MM.1S (cell line): ENCODE results near the gene COBL.

Experiments used
- DNase-seq: peaks from one replicate; pipeline ENCODE4 v3.0.0-alpha.2; 2015
- H2AFZ ChIP-seq: fragments of 300-600 bp; sonication (generic); 2 replicates; pipeline ENCODE4 v1.6.0; 2016; ENCODE audit warnings: antibody characterized with exemption, low read length
- H3F3A ChIP-seq: fragments of 300-600 bp; sonication (generic); 2 replicates; pipeline ENCODE4 v1.6.1; 2016; ENCODE audit warnings: mild to moderate bottlenecking, antibody characterized with exemption, low read length, moderate library complexity, mixed read lengths; ENCODE audit not compliant: insufficient read depth
- H3K27ac ChIP-seq: fragments of 300-600 bp; sonication (generic); 2 replicates; pipeline ENCODE4 v1.5.1; 2016; ENCODE audit warnings: mild to moderate bottlenecking, low read length
- H3K27me3 ChIP-seq: fragments of 300-600 bp; sonication (generic); replicated peaks from 2 replicates; pipeline ENCODE4 v1.6.0; 2016; ENCODE audit warnings: low read length; ENCODE audit not compliant: insufficient read depth
- H3K36me3 ChIP-seq: fragments of 300-600 bp; sonication (generic); replicated peaks from 2 replicates; pipeline ENCODE4 v1.6.1; 2016; ENCODE audit warnings: mild to moderate bottlenecking, low read length, mixed read lengths; ENCODE audit not compliant: insufficient read depth
- H3K4me1 ChIP-seq: fragments of 300-600 bp; sonication (generic); 2 replicates; pipeline ENCODE4 v1.6.1; 2016; ENCODE audit warnings: low read length, mixed read lengths
- H3K4me2 ChIP-seq: fragments of 300-600 bp; sonication (generic); 2 replicates; pipeline ENCODE4 v1.6.0; 2016; ENCODE audit warnings: low read depth, low read length
- H3K4me3 ChIP-seq: fragments of 300-600 bp; sonication (generic); 2 replicates; pipeline ENCODE4 v1.5.1; 2016; ENCODE audit warnings: low read length, mixed read lengths
- H3K79me2 ChIP-seq: fragments of 300-600 bp; sonication (generic); 2 replicates; pipeline ENCODE4 v1.6.1; 2016; ENCODE audit warnings: mixed run types, low read length, mixed read lengths
- H3K9ac ChIP-seq: fragments of 300-600 bp; sonication (generic); 2 replicates; pipeline ENCODE4 v1.6.1; 2016; ENCODE audit warnings: low read length, mixed read lengths
- H3K9me2 ChIP-seq: fragments of 300-600 bp; sonication (generic); replicated peaks from 2 replicates; pipeline ENCODE4 v1.6.1; 2016; ENCODE audit warnings: mild to moderate bottlenecking, low read length, mixed read lengths; ENCODE audit not compliant: insufficient read depth
- H3K9me3 ChIP-seq: fragments of 300-600 bp; sonication (generic); replicated peaks from 2 replicates; pipeline ENCODE4 v1.6.1; 2016; ENCODE audit warnings: mild to moderate bottlenecking, low read length, mixed read lengths; ENCODE audit not compliant: insufficient read depth
- H4K20me1 ChIP-seq: fragments of 300-600 bp; sonication (generic); 2 replicates; pipeline ENCODE4 v1.6.1; 2016; ENCODE audit warnings: mild to moderate bottlenecking, low read length, moderate library complexity, mixed read lengths; ENCODE audit not compliant: insufficient read depth
- CTCF ChIP-seq: fragments of 300-600 bp; sonication (generic); IDR thresholded peaks from 2 replicates; pipeline ENCODE4 v1.5.1; 2016; ENCODE audit warnings: antibody characterized with exemption, low read length, mixed read lengths
- EZH2 ChIP-seq: fragments of 300-600 bp; sonication (generic); optimal IDR thresholded peaks from 2 replicates; pipeline ENCODE3; 2017; ENCODE audit warnings: low read depth, mild to moderate bottlenecking, antibody characterized with exemption, low read length, mixed read lengths
- EZH2phosphoT487 ChIP-seq: fragments of 300-600 bp; sonication (generic); IDR thresholded peaks from 2 replicates; pipeline ENCODE4 v1.6.1; 2018; ENCODE audit warnings: antibody characterized with exemption, low read length

Gene COBL

GRCh38 chr7:51261950-51262795 lies 54.4 kb downstream of the COBL start:
- no peak overlapping the region for H2AFZ ChIP-seq
- H3K9me2 ChIP-seq = no peaks in the 10 kb centered on the region
- H3K36me3 ChIP-seq = no peaks in the 10 kb centered on the region
- no peaks in the 10 kb centered on the region for H3F3A ChIP-seq
- TF ChIP-seq EZH2phosphoT487 (no peak), EZH2 (no peak), CTCF (no peak)
- H3K27ac ChIP-seq = no peak overlapping the region
- peaks cover 8% of the 10 kb centered on the region for H3K4me1 ChIP-seq
- H3K9ac ChIP-seq = no peak overlapping the region
- H3K27me3 ChIP-seq = no peaks in the 10 kb centered on the region
- H3K9me3 ChIP-seq = no peaks in the 10 kb centered on the region
- DNase-seq = no peak
- no peak overlapping the region for H3K4me2 ChIP-seq
- H3K79me2 ChIP-seq = no peaks in the 10 kb centered on the region
- H3K4me3 ChIP-seq = no peak overlapping the region
- H4K20me1 ChIP-seq = no peaks in the 10 kb centered on the region

- Histone ChIP-seq H3K79me2 (no peaks in the 10 kb centered on the region), H3K9me3 (no peaks in the 10 kb centered on the region), H3K4me3 (no peak overlapping the region), H3K27me3 (no peaks in the 10 kb centered on the region), H3K4me1 (peaks cover 8% of the 10 kb centered on the region), H3K9me2 (no peaks in the 10 kb centered on the region), H3F3A (no peaks in the 10 kb centered on the region), H3K27ac (no peak overlapping the region), H4K20me1 (no peaks in the 10 kb centered on the region), H3K9ac (no peak overlapping the region), H3K36me3 (no peaks in the 10 kb centered on the region), H2AFZ (no peak overlapping the region), H3K4me2 (no peak overlapping the region)
- TF ChIP-seq EZH2 (no peak), EZH2phosphoT487 (no peak), CTCF (no peak)
- DNase-seq = no peak
Observed at GRCh38 chr7:51261117-51261835, 55.3 kb downstream of the COBL start.

GRCh38 chr7:51260516-51260915 lies 56.1 kb downstream of the COBL start:
- Histone ChIP-seq H2AFZ (no peak overlapping the region), H3K27ac (no peak overlapping the region), H3K4me3 (no peak overlapping the region), H3K36me3 (no peaks in the 10 kb centered on the region), H4K20me1 (no peaks in the 10 kb centered on the region), H3K4me2 (no peak overlapping the region), H3K4me1 (peaks cover 8% of the 10 kb centered on the region), H3K9ac (no peak overlapping the region), H3K79me2 (no peaks in the 10 kb centered on the region), H3F3A (no peaks in the 10 kb centered on the region), H3K9me3 (no peaks in the 10 kb centered on the region), H3K9me2 (no peaks in the 10 kb centered on the region), H3K27me3 (no peaks in the 10 kb centered on the region)
- no peak for DNase-seq
- TF ChIP-seq EZH2phosphoT487 (no peak), CTCF (no peak), EZH2 (no peak)
